OCI-LY1 (cell line): ENCODE results near the gene IRF8.

Experiments
- EZH2 ChIP-seq: fragments of 200-600 bp; sonication (generic), shearing (Covaris generic); IDR thresholded peaks from 2 replicates; pipeline ENCODE4 v1.8.0; 2017; ENCODE audit warnings: borderline replicate concordance, mixed run types, mild to moderate bottlenecking, antibody characterized with exemption, low read length, moderate library complexity, mixed read lengths
- TF ChIP-seq, protein P1 (sequence below): fragments of 200-600 bp; sonication (generic), shearing (Covaris generic); IDR thresholded peaks from 2 replicates; pipeline ENCODE4 v1.5.1; 2017; ENCODE audit warnings: mild to moderate bottlenecking, antibody characterized with exemption, low read length, moderate library complexity, mixed read lengths

DNA sequence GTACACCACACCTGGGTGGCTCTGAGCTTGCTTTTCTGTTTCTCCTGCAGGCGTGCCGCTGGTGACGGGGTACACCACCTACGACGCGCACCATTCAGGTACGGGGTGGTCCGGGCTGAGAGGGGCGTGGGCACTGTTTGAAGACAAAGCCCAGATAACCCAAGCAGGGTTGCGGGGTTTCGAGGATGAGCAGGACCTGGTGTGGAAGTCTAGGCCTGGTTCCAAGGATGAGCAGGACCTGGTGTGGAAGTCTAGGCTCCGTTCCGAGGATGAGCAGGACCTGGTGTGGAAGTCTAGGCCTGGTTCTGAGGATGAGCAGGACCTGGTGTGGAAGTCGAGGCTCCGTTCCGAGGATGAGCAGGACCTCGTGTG lies 15.4 kb downstream of the IRF8 start:
- TF ChIP-seq, protein P1, sequence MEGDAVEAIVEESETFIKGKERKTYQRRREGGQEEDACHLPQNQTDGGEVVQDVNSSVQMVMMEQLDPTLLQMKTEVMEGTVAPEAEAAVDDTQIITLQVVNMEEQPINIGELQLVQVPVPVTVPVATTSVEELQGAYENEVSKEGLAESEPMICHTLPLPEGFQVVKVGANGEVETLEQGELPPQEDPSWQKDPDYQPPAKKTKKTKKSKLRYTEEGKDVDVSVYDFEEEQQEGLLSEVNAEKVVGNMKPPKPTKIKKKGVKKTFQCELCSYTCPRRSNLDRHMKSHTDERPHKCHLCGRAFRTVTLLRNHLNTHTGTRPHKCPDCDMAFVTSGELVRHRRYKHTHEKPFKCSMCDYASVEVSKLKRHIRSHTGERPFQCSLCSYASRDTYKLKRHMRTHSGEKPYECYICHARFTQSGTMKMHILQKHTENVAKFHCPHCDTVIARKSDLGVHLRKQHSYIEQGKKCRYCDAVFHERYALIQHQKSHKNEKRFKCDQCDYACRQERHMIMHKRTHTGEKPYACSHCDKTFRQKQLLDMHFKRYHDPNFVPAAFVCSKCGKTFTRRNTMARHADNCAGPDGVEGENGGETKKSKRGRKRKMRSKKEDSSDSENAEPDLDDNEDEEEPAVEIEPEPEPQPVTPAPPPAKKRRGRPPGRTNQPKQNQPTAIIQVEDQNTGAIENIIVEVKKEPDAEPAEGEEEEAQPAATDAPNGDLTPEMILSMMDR: no peak
- TF ChIP-seq EZH2: no peak
